HEK293T (cell line): ENCODE data around the gene SRA1.

Experiments
- CTCF ChIA-PET: fragments of 350-600 bp; formaldehyde crosslinking; extraction: SDS; loops from one replicate; lab custom pipeline; 2021; ENCODE audit warnings: antibody characterized with exemption, inconsistent platforms; lab: Yijun Ruan, JAX
- POLR2A ChIA-PET: fragments of 350-600 bp; formaldehyde crosslinking; extraction: SDS; loops from one replicate; lab custom pipeline; 2020; ENCODE audit warnings: antibody characterized with exemption, inconsistent platforms; lab: Yijun Ruan, JAX
- DNase-seq: peaks from one replicate; pipeline ENCODE4 v3.0.0; 2012; ENCODE audit warnings: mixed read lengths; ENCODE audit errors: extremely low spot score
- ARNT ChIP-seq: fragments of 450-650 bp; IDR thresholded peaks from 2 replicates; pipeline ENCODE4 v1.6.1; 2017; ENCODE audit warnings: mild to moderate bottlenecking
- BHLHE40 ChIP-seq: fragments of 450-650 bp; IDR thresholded peaks from 2 replicates; pipeline ENCODE4 v1.6.1; 2016; ENCODE audit warnings: mild to moderate bottlenecking, moderate library complexity, borderline replicate concordance
- CTBP1 ChIP-seq: fragments of 450-650 bp; IDR thresholded peaks from 2 replicates; pipeline ENCODE4 v1.6.1; 2016; ENCODE audit warnings: borderline replicate concordance
- ELF4 ChIP-seq: fragments of 450-650 bp; IDR thresholded peaks from 2 replicates; pipeline ENCODE4 v1.6.1; 2017; ENCODE audit warnings: antibody characterized with exemption
- FOXA1 ChIP-seq: fragments of 450-650 bp; IDR thresholded peaks from 2 replicates; pipeline ENCODE4 v1.6.1; 2016; ENCODE audit warnings: mild to moderate bottlenecking
- FOXK2 ChIP-seq: fragments of 450-650 bp; IDR thresholded peaks from 2 replicates; pipeline ENCODE4 v1.6.1; 2016; ENCODE audit warnings: mild to moderate bottlenecking
- FOXM1 ChIP-seq: fragments of 450-650 bp; IDR thresholded peaks from 2 replicates; pipeline ENCODE4 v1.6.1; 2017; ENCODE audit warnings: mild to moderate bottlenecking, borderline replicate concordance
- HDGF ChIP-seq: fragments of 450-650 bp; IDR thresholded peaks from 2 replicates; pipeline ENCODE4 v1.6.1; 2017; ENCODE audit warnings: antibody characterized with exemption, borderline replicate concordance
- L3MBTL2 ChIP-seq: fragments of 450-650 bp; conservative IDR thresholded peaks from 2 replicates; pipeline ENCODE4 v1.6.1; 2016; ENCODE audit warnings: mild to moderate bottlenecking
- LEF1 ChIP-seq: fragments of 450-650 bp; IDR thresholded peaks from 2 replicates; pipeline ENCODE4 v1.6.1; 2017; ENCODE audit warnings: mild to moderate bottlenecking, borderline replicate concordance
- NFRKB ChIP-seq: fragments of 450-650 bp; IDR thresholded peaks from 2 replicates; pipeline ENCODE4 v1.6.1; 2016; ENCODE audit warnings: mild to moderate bottlenecking, moderate library complexity
- PKNOX1 ChIP-seq: fragments of 450-650 bp; IDR thresholded peaks from 2 replicates; pipeline ENCODE4 v1.6.1; 2016
- SP1 ChIP-seq: fragments of 450-650 bp; IDR thresholded peaks from 2 replicates; pipeline ENCODE4 v1.6.1; 2017
- SUZ12 ChIP-seq: fragments of 450-650 bp; IDR thresholded peaks from 2 replicates; pipeline ENCODE4 v1.6.1; 2016; ENCODE audit warnings: mild to moderate bottlenecking
- TARDBP ChIP-seq: fragments of 450-650 bp; IDR thresholded peaks from 2 replicates; pipeline ENCODE4 v1.6.1; 2016
- ZNF384 ChIP-seq: fragments of 450-650 bp; IDR thresholded peaks from 2 replicates; pipeline ENCODE4 v1.6.1; 2016

The SRA1 gene

GRCh38 chr5:140545606-140546005, 11.7 kb downstream of the SRA1 start:
- CTCF ChIA-PET: interaction anchor here (0.5 to 0.6 kb wide), 2 partner anchors 270 to 1023 kb away, joined by 3 to 5 read pairs; no protein-coding TSS in a partner anchor
- no peak for DNase-seq
- POLR2A ChIA-PET: interaction anchor here (4.5 kb wide), 1 partner anchor 12 kb away, joined by 33 read pairs; the partner anchor contains the start of gene SRA1
- TF ChIP-seq ARNT (no peak), SUZ12 (no peak), L3MBTL2 (no peak), HDGF (no peak), CTBP1 (no peak), ZNF384 (no peak), FOXK2 (no peak), LEF1 (no peak), PKNOX1 (no peak), SP1 (no peak), TARDBP (no peak), FOXA1 (no peak), NFRKB (no peak), BHLHE40 (no peak), FOXM1 (no peak), ELF4 (no peak)

- no peak for TF ChIP-seq SUZ12
- TF ChIP-seq PKNOX1: no peak
- no peak for TF ChIP-seq L3MBTL2
- TF ChIP-seq FOXA1: no peak
- no peak for TF ChIP-seq ARNT
- TF ChIP-seq ZNF384: no peak
- TF ChIP-seq SP1: no peak
- no peak for TF ChIP-seq FOXK2
- no peak for TF ChIP-seq HDGF
- no peak for TF ChIP-seq LEF1
- TF ChIP-seq TARDBP: no peak
- TF ChIP-seq FOXM1: no peak
- no peak for TF ChIP-seq ELF4
- no peak for TF ChIP-seq CTBP1
- TF ChIP-seq BHLHE40: no peak
- ChIA-PET CTCF (interaction anchor here (0.6 kb wide), 1 partner anchor 270 kb away, joined by 5 read pairs; no protein-coding TSS in a partner anchor), POLR2A (interaction anchor here (0.8 kb wide), 1 partner anchor 21 kb away, joined by 3 read pairs; no protein-coding TSS in a partner anchor)
- no peak for DNase-seq
These were observed 12.3 kb downstream of the SRA1 start for GRCh38 chr5:140544986-140545385.

GRCh38 chr5:140542972-140543371, 14.3 kb downstream of the SRA1 start:
- no peak for DNase-seq
- ChIA-PET POLR2A (no interaction called here), CTCF (no interaction called here)
- TF ChIP-seq FOXM1 (no peak), PKNOX1 (no peak), ARNT (no peak), ELF4 (no peak), BHLHE40 (no peak)

GRCh38 chr5:140540227-140540626, 17.0 kb downstream of the SRA1 start:
- no peak for TF ChIP-seq NFRKB
- TF ChIP-seq ELF4: no peak
- no peak for TF ChIP-seq SUZ12
- TF ChIP-seq CTBP1: no peak
- TF ChIP-seq FOXK2: no peak
- TF ChIP-seq L3MBTL2: no peak
- TF ChIP-seq ZNF384: no peak
- no peak for TF ChIP-seq PKNOX1
- TF ChIP-seq ARNT: no peak
- no peak for TF ChIP-seq BHLHE40
- TF ChIP-seq SP1: no peak
- no peak for TF ChIP-seq TARDBP
- no peak for TF ChIP-seq LEF1
- no peak for TF ChIP-seq FOXA1
- no peak for TF ChIP-seq FOXM1
- CTCF ChIA-PET: no interaction called here
- DNase-seq: no peak
- POLR2A ChIA-PET: interaction anchor here (1.8 kb wide), 1 partner anchor 17 kb away, joined by 5 read pairs; the partner anchor contains the start of gene SRA1

GRCh38 chr5:140524003-140524402, 33.3 kb downstream of the SRA1 start:
- CTCF ChIA-PET: no interaction called here
- no peak for DNase-seq
- TF ChIP-seq FOXA1: no peak
- no peak for TF ChIP-seq LEF1
- no peak for TF ChIP-seq FOXM1
- POLR2A ChIA-PET: no interaction called here

- no peak for TF ChIP-seq FOXK2
- no peak for TF ChIP-seq L3MBTL2
- no peak for TF ChIP-seq CTBP1
- ChIA-PET CTCF (no interaction called here), POLR2A (no interaction called here)
- DNase-seq: no peak
These were observed 44.1 kb downstream of the SRA1 start for GRCh38 chr5:140513124-140513523.
